WERI-Rb-1 (cell line): ENCODE data around the gene HSPBP1.
A peak's percentile ranks its signal among the peaks of the same experiment; 100 is the strongest.

ENCODE experiments used
- DNase-seq: peaks from one replicate; pipeline ENCODE4 v3.0.0-alpha.2; 2020
- H3K27ac ChIP-seq: fragments of 250-450 bp; sonication (Bioruptor Pico); 2 replicates; pipeline ENCODE4 v1.5.1; 2020; ENCODE audit warnings: mild to moderate bottlenecking, moderate library complexity
- H3K27me3 ChIP-seq: fragments of 250-450 bp; sonication (Bioruptor Pico); 2 replicates; pipeline ENCODE4 v1.5.1; 2021; ENCODE audit warnings: mild to moderate bottlenecking, low read depth, moderate library complexity; ENCODE audit not compliant: insufficient read depth, severe bottlenecking
- H3K36me3 ChIP-seq: fragments of 250-450 bp; sonication (Bioruptor Pico); 2 replicates; pipeline ENCODE4 v1.5.1; 2020; ENCODE audit warnings: mild to moderate bottlenecking, moderate library complexity
- H3K4me3 ChIP-seq: 2 replicates; pipeline ENCODE4 v1.5.1; 2011; ENCODE audit warnings: low read depth, mild to moderate bottlenecking, control low read depth, low read length
- H3K9me3 ChIP-seq: fragments of 250-450 bp; sonication (Bioruptor Pico); 2 replicates; pipeline ENCODE4 v1.5.1; 2021; ENCODE audit warnings: mild to moderate bottlenecking, moderate library complexity; ENCODE audit not compliant: severe bottlenecking
- CTCF ChIP-seq: IDR thresholded peaks from 2 replicates; pipeline ENCODE4 v1.5.1; 2011; ENCODE audit warnings: low read depth, mild to moderate bottlenecking, control low read depth, inconsistent platforms, low read length

Gene HSPBP1

DNA sequence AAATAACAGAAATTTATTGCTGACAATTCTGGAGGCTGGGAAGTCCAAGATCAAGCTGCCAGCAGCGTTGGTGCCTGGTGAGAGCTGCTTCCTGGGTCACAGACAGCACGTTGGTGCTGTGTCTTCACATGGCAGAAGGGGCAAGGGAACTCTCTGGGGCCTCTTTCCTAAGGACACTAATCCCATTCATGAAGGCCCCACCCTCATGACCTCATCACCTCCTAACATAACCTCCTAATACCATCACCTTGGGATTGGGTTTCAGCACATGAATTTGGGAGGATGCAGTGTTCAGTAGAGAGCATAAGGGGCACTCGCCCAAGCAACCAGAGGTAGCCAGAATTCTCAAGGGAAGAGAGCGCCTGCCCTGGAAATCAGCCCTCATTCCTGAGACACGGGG lies 29.5 kb upstream of the HSPBP1 start:
- H3K27me3 ChIP-seq = no peaks in the 10 kb centered on the region
- no peak for DNase-seq
- H3K9me3 ChIP-seq = no peaks in the 10 kb centered on the region
- H3K27ac ChIP-seq = no peak overlapping the region
- H3K36me3 ChIP-seq = peaks cover 38% of the 10 kb centered on the region
- TF ChIP-seq CTCF = no peak
- H3K4me3 ChIP-seq = no peak overlapping the region

GRCh38 chr19:55308281-55308680 lies 28.4 kb upstream of the HSPBP1 start:
- Histone ChIP-seq H3K9me3 (no peaks in the 10 kb centered on the region), H3K36me3 (peaks cover 48% of the 10 kb centered on the region), H3K4me3 (no peak overlapping the region), H3K27ac (no peak overlapping the region), H3K27me3 (no peaks in the 10 kb centered on the region)
- DNase-seq = no peak
- no peak for TF ChIP-seq CTCF

- TF ChIP-seq CTCF = no peak
- no peaks in the 10 kb centered on the region for H3K27me3 ChIP-seq
- no peak for DNase-seq
Measured at GRCh38 chr19:55306712-55307111, 26.8 kb upstream of the HSPBP1 start.

DNA sequence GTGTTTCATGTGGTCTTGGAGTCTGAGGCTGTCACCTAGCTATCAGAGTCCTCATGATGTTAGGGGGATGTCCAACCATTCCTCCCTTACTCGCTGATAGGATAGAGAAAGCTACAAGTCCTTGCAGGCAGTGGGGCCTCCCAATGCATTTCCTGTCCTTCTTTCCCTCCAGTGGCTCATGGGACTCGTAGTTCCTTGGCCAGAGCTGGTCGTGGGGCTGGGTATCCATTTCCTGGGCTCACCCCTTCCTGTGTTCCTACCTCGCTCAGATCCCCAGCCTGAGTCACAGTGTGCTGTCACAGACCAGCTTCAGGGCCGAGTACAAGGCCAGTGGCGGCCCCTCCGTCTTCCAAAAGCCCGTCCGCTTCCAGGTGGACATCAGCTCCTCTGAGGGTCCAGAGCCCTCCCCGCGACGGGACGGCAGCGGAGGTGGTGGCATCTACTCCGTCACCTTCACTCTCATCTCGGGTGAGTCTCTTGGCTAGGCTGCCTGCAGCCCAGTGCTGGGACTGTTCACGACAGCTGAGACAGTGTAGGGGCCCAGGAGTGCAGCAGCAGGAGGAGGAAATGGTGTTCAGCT lies 26.2 kb upstream of the HSPBP1 start:
- DNase-seq = no peak
- no peak overlapping the region for H3K27ac ChIP-seq

More at GRCh38 chr19:55306712-55307111, 26.8 kb upstream of the HSPBP1 start:
- Histone ChIP-seq H3K27ac (no peak overlapping the region), H3K4me3 (no peak overlapping the region), H3K36me3 (peaks cover 56% of the 10 kb centered on the region), H3K9me3 (no peaks in the 10 kb centered on the region)

DNA sequence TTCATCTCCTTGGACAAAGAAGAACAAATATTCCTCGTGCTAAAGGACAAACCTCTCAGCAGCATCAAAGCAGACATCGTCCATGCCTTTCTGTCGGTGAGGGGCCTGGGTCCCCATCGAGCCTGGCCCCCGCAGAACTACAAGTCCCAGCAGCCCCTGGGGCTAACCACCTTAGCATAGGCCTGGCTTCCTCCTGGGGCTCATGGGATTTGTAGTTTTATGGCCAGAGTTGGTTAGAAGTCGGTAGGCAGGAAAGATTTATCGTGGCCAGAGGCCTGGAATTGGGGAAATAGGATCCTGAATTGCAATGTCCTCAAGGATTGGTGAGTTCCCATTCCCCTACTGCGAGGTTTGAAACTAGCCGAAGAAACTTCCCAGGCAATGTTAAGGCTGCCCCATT lies 25.6 kb upstream of the HSPBP1 start:
- Histone ChIP-seq H3K27ac (no peak overlapping the region), H3K27me3 (no peaks in the 10 kb centered on the region), H3K4me3 (no peak overlapping the region), H3K9me3 (no peaks in the 10 kb centered on the region), H3K36me3 (peaks cover 63% of the 10 kb centered on the region)
- DNase-seq = peak; percentile 60
- TF ChIP-seq CTCF = no peak

More for the DNA sequence above, 26.2 kb upstream of the HSPBP1 start:
- H3K27me3 ChIP-seq = no peaks in the 10 kb centered on the region
- no peaks in the 10 kb centered on the region for H3K9me3 ChIP-seq
- no peak for TF ChIP-seq CTCF
- peaks cover 61% of the 10 kb centered on the region for H3K36me3 ChIP-seq
- H3K4me3 ChIP-seq = no peak overlapping the region

DNA sequence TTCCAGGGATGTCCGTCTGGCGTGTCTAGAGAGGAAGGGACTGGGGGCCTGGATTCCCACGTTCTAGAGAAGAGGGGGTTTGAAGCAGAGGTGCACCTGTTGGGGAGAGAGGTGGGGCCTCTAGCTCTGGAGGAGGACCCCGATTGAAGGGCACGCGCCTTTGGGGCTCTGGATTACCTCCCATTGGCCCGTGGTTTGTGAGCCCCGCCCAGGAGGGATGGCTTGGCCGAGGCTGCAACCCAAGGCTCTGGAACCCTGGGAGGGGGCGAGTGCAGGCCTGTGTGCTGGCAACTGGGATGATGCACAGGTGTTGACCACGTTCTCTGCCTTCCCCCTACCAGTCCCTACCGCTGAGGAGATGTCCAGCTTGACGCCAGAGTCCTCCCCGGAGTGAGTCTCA lies 25.1 kb upstream of the HSPBP1 start:
- no peak overlapping the region for H3K27ac ChIP-seq
- no peak overlapping the region for H3K4me3 ChIP-seq
- no peak for TF ChIP-seq CTCF
- no peak for DNase-seq
- no peaks in the 10 kb centered on the region for H3K9me3 ChIP-seq
- peaks cover 63% of the 10 kb centered on the region for H3K36me3 ChIP-seq
- H3K27me3 ChIP-seq = no peaks in the 10 kb centered on the region
